Caki2 (cell line): ENCODE data around the gene SFMBT1. TPM values are rescaled to one million over a fixed set of nuclear protein-coding genes. Genes with fewer than 3 reads are reported as not detected.

Experiments used
- DNase-seq: peaks from one replicate; pipeline ENCODE4 v3.0.0-alpha.2; 2015; ENCODE audit warnings: low read depth
- in situ Hi-C: cut with HindIII; loops from 2 replicates; pipeline ENCODE4 v1.10.0; 2016; ENCODE audit warnings: low sequenced_read_pairs, low pct_unique_long_range_greater_than_20kb, mixed read lengths
- total RNA-seq: library from RNA; depleted of rRNA; stranded (reverse); fragments of >200 nt; shearing (Covaris generic); gene quantifications from 2 replicates; pipeline ENCODE4 v1.2.3, GENCODE V29; 2014; ENCODE audit warnings: low replicate concordance

The SFMBT1 gene
- total RNA-seq, 1 experiment from 2014 or later, result 3.3 TPM

GRCh38 chr3:53023072-53023823 is 22.6 kb downstream of the SFMBT1 start:
- DNase-seq, result no peak
- in situ Hi-C loops, result no loop called here

DNA sequence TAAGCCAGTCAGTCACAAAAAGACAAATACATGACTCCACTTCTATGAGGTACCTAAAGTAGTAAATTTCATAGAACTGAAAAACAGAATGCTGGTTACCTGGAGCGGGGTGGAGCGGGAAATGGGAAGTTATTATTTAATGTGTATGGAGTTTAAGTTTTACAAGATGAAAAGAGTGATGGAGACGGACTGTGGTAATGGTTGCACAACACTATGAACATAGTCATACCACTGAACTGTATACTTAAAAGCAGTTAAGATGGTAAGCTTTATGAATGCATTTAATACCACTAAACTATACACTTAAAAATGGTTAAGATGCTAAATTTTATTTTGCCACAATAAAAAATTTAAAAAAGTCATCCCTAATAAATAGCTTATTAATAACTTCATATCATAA is 23.2 kb downstream of the SFMBT1 start:
- no peak for DNase-seq
- in situ Hi-C loops, result no loop called here

DNA sequence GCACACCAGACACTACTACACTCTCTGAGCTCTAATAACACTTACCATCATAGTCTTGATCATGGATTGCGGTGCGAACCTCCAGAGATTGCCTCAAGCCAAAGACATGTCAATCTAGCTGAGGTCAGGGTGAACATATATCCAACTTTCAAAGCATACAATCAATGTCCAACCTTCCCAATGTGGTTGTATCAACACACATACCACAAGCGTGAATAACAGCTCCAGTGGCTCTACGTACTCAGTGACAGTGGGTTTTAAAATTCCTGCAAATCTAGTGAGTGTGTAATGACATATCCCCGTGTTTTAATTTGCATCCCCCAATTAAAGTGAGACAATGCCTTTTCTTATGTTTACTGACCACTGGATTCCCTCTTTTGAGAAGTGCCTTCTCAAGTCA is 29.6 kb downstream of the SFMBT1 start:
- in situ Hi-C loops, result no loop called here

DNA sequence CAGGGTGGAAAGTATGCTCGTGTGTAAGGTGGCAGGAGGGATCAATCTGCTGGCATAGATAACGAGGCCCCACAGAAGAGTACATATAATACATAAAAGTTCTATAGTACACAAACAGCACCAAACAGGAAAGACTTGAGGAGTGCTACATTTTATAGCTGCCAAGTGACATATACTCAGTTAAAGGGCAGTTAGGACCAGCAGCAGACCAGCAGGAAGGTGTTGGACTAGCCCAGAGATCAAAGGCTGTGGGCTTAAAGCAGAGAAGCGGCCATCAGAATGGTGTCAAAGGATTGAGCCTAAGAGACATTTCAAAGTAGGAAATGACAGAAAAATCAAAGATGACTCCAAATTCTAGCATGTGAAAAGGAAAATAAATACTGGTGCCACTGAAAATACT is 34.5 kb downstream of the SFMBT1 start:
- no peak for DNase-seq
- in situ Hi-C loops, result no loop called here

More for the DNA sequence above, 29.6 kb downstream of the SFMBT1 start:
- no peak for DNase-seq

DNA sequence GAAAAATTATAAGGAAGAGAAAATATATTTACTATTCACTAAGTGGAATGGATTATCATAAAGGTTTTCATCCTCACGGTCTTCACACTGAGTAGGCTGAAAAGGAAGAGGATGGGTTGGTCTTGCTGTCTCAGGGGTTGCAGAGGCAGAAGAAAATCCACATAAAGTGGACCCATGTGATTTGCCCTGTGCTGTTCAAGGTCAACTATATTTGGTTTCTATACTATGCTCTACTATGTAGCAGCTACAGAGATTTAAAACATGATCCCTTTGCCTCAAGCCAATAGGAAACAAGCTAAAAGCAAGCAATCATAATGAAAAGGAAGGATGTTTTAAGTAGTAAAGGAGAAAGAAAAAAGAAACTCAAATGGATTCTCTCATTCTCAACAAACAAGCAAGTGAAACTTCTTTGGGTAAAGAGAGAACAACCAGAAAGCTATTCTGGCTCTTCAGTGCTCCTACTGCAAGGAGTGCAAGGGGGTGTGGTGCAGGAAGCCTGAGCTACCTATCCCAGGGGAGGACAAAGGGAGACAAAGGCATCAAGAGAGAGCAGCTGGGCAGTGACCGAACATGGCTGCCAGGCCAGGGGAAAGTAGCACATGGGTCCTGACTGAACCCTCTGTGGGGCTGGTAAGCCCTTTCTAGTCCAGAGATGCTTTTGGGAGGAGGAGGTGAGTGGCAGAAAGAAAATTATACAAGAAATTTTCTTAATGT is 35.9 kb downstream of the SFMBT1 start:
- no peak for DNase-seq
- in situ Hi-C loops, result no loop called here

GRCh38 chr3:53008932-53009331 is 36.9 kb downstream of the SFMBT1 start:
- DNase-seq, result no peak
- in situ Hi-C loops, result no loop called here

GRCh38 chr3:53005854-53006513 is 39.9 kb downstream of the SFMBT1 start:
- no peak for DNase-seq
- in situ Hi-C loops, result no loop called here

DNA sequence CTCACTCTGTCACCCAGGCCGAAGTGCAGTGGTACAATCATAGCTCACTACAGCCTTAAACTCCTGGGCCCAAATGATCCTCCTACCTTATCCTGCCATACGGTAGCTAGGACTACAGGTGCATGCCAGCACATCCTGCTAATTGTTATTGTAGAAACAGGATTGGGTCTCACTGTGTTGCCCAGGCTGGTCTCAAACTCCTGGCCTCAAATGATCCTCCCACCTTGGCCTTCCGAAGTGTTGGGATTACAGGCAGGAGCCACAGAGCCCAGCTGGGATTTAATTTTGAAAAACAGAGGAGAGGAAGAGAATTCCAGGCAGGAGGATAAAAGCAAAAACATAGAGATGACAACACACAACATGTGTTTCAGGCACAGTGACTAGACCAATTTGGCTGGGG is 40.5 kb downstream of the SFMBT1 start:
- in situ Hi-C loops, result no loop called here
- no peak for DNase-seq

- no peak for DNase-seq
- in situ Hi-C loops, result no loop called here
These were observed 42.6 kb downstream of the SFMBT1 start for GRCh38 chr3:53003320-53003719.

DNA sequence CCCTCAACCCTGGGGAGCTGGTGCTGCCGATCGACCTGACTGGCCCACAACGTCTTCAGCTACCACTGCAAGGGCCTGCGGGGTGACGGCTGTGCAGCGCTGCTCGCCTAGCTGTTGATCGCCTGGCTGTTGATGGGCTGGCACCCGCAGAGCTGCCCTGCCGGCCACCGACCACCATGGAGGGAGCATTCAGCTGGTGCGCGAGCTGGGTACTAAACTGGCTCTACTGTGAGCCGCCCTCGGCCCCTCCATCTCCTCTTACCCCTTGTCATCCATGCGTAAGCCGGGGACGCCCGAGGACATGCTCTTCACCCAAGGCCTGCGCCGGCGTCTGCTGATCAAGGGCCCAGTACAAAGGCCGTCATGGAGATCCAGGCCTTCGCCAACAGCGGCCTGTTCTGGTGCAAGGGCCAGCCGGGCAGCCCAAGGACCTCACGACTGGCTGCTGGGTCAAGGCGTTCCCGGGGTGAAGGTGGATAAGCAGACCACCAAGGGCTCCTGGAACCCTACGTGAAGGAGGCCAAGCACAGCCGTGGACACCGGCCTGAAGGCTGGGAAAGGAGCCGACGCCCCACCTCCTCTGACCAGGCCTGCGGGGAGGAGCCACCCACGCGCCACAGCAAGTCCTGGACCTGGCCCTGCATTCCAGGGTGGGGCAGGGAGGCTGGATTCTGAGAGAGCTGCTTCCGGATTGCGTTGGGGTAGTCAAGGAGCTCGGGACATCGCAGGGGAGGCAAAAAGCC is 46.9 kb downstream of the SFMBT1 start:
- no peak for DNase-seq
- in situ Hi-C loops, result no loop called here

GRCh38 chr3:52990637-52991036 is 55.2 kb downstream of the SFMBT1 start:
- no peak for DNase-seq
- in situ Hi-C loops, result no loop called here

GRCh38 chr3:52986938-52987337 is 58.9 kb downstream of the SFMBT1 start:
- DNase-seq, result no peak
- in situ Hi-C loops, result no loop called here

DNA sequence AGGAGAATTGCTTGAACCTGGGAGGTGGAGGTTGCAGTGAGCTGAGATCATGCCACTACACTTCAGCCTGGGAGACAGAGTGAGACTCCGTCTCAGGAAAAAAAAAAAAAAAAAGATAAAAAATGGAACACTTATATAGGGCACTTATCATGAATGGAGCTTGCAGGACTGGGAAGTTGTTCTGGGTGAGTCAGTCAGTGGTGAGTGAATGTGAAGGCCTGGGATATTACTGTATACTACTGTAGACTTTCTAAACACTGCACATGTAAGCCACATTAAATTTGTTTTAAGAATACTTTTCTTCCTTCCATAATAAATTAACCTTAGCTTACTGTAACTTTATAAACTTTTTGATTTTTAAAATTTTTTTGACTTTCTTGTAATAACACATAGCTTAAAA is 59.8 kb downstream of the SFMBT1 start:
- in situ Hi-C loops, result no loop called here
- no peak for DNase-seq

DNA sequence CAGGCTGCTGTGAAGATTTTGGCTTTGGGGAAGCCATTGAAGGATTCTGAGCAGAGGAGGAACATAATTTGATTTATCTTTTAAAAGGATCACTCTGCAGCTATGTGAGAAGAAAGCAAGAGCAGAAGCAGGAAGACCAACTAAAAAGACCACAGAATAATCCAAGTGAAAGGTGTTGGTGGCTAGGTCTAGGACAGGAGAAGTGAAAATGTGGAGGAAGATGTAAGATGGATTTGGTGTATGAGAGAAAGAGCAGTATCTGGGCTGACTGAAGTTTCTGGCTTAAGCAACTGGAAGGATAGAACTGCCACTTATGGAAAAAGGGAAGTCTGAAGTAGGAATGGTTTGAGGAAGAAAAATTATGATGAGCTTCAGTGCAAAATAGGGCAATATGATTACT is 62.0 kb downstream of the SFMBT1 start:
- DNase-seq, result no peak
- in situ Hi-C loops, result no loop called here

DNA sequence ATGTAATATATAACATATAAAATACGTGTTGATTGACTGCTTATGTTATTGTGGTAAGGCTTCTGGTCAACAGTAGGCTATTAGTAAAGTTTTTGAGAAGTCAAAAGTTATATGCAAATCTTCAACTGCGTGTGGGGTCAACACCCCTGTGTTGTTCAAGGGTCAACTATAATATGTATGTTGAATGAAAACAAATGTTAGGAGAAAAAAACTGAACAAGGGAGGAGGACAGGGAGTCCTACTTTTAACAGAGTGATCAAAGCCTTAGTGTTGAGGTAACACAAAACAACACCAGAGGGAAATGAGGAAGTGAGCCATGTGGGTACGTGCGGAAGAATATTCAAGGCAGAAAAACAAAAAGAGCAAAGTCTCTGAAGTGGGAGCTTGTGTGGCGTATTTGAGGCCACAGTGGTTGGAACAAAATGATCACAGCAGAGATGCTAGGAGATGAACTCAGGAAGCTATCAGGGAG is 62.5 kb downstream of the SFMBT1 start:
- DNase-seq, result no peak
- in situ Hi-C loops, result no loop called here

DNA sequence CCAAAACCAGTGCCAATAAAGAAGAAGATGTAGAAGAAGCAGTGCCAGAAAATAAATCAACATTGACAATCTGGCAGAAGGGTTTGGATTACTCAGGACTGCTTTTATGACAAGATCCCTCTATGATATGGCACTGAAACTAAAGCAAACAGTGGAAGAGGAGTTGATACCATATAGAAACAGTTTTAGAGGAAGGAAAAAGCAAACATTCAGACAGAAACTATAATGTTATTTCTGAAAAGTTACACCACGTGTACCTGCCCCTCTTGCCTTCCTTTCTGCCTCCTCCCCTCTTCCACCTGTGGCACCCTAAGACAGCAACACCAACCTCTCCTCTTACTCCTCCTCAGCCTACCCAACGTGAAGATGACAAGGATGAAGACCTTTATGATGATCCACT is 63.0 kb downstream of the SFMBT1 start:
- in situ Hi-C loops, result no loop called here
- DNase-seq, result no peak

- DNase-seq, result no peak
- in situ Hi-C loops, result no loop called here
These were observed 66.5 kb downstream of the SFMBT1 start for GRCh38 chr3:52979190-52979983.
